SK-N-MC (cell line): ENCODE data around the gene ISYNA1.

Experiments
- EZH2 ChIP-seq: fragments of 200-600 bp; sonication (generic); IDR thresholded peaks from one replicate; pipeline ENCODE4 v1.6.1; 2017; ENCODE audit warnings: antibody characterized with exemption
- FOXP2 ChIP-seq: optimal IDR thresholded peaks from 2 replicates; pipeline ENCODE3; 2011; ENCODE audit warnings: mild to moderate bottlenecking, moderate library complexity; ENCODE audit not compliant: insufficient read depth; ENCODE audit errors: extremely low read length, control extremely low read depth
- POLR2AphosphoS5 ChIP-seq: IDR thresholded peaks from 2 replicates; pipeline ENCODE4 v1.6.1; 2012; ENCODE audit warnings: mild to moderate bottlenecking, low read depth, low read length, borderline replicate concordance

- no peak for TF ChIP-seq EZH2
- TF ChIP-seq POLR2AphosphoS5, result no peak
- no peak for TF ChIP-seq FOXP2
These were observed 45.5 kb downstream of the ISYNA1 start for GRCh38 chr19:18392417-18392816.
